Erythroblast (primary cell): Measurements from ENCODE around the gene HSPH1.

Source experiments
- GATA1 ChIP-seq: IDR thresholded peaks from 2 replicates; pipeline ENCODE4 v1.6.1; 2011; ENCODE audit warnings: low read depth, mild to moderate bottlenecking, control low read depth, low read length, moderate library complexity
- POLR2A ChIP-seq: IDR thresholded peaks from 2 replicates; pipeline ENCODE4 v1.6.1; 2011; ENCODE audit warnings: mild to moderate bottlenecking, low read length

- no peak for TF ChIP-seq POLR2A
- no peak for TF ChIP-seq GATA1
Measured at GRCh38 chr13:31179754-31180153, 18.1 kb upstream of the HSPH1 start.
